ENCODE measurements around the gene CCDC57. TPM values are rescaled to one million over a fixed set of nuclear protein-coding genes. Genes with fewer than 3 reads are reported as not detected.
"Not testable (repeated sequence)": the region's sequence is repeated elsewhere in the genome, so short reads cannot be mapped to it uniquely, and the experiment has no call there.

CCDC57 gene
- polyA plus RNA-seq, 1 donor = 31.7 TPM

DNA sequence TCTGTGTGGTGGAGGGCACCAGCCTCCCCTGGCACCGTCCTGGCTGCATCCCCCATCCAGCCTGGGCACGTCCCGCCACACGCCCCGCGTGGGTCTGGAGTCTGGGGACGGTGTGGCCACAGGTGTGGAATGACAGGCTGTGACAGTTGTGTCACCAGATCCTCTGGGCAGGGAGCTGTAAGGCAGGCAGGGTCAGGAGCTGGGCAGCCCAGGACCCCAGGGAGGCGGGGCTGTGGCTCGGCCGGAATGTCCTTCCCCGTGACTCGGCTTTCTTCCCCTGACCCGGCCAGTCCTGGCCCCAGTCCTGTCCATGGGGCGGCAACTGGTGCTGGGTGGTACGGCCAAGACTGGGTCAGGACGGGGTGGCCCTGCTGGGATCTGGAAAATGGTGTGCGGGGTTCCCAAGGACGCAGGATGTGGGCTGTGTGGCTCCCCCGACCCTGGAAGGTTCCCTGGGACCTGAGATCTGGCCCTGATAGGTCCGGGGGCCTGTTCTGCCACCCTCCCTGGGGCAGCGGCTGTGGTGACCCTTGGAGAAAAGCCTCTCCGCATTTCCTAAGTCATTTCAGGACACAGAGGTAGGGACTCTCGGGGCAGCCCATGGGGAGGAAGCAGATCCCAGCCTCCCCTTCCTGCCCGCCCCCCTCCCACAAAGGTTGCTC, 12.9 kb upstream of the CCDC57 start:
- DNase-seq (ENCODE audit: low read depth) = no peak

DNA sequence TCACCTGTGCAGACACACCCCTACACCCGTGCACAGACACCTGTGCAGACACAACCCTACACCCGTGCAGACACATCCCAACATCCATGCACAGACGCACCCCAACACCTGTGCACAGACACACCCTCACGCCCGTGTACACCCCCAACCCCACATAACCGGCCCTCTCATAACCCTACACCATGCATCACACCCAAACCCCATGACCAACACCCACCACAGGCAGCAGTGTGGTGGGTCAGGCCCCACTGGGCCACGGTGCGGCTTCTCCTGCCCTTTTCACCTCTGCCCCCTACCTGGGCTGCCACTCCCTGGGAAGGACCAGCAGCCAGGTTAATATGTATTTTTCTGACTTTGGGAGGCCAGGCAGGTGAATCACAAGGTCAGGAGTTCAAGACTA, 12.0 kb upstream of the CCDC57 start:
- no peak for DNase-seq (ENCODE audit: low read depth)

DNA sequence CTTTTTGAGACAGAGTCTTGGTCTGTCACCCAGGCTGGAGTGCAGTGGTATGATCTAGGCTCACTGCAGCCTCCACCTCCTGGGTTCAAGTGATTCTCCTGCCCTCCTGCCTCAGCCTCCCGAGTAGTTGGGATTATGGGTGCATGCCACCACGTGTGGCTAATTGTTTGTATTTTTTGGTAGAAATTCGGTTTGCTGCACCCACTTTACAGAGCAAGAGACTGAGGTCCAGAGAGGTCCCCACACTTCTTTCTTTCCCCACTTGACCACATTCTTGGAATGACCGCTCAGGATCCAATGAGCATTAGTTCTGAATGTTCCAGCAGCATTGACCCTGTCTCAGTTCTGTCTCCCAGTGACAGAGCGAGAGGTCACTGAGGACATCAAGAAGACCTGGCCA, 10.9 kb upstream of the CCDC57 start:
- no peak for DNase-seq (ENCODE audit: low read depth)

DNA sequence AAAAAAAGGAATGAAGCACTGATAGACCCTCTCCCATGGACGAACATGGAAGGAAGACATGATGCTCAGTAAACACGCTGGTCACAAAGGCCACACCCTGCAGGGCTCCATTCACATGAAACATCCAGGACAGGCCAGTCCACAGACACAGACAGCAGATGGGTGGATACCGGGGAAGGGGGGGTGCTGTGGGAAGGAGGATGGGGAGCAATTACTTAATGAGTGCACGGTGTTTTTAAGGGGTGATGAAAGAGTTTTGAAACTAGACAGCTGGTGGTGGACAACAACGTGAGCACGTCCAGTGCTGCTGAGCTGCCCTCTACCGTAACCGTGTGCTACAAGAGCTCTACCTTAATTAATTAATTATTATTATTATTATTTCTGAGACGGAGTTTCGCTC, 10.2 kb upstream of the CCDC57 start:
- no peak for DNase-seq (ENCODE audit: low read depth)

DNA sequence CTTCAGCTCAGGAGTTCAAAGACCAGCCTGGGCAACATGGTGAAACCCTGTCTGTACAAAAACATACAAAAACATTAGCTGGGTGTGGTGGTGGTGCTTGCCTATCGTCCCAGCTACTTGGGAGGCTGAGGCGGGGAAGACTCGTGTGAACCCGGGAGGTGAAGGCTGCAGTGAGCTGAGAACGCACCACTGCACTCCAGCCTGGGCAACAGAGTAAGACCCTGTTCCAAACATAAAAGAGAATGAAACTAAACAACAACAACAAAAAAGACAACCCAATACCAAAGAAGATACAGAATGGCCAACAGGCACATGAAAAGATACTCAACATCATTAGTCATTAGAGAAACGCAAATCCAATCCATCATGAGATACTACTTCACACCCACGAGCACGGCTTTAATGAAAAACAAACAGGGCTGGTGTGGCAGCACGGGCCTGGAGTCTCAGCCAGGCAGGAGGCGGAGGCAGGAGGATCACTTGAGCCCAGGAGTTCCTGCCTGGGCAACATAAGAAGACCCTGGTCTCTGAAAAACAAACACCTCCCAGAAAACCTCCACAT, 8.8 kb upstream of the CCDC57 start:
- no peak for DNase-seq (ENCODE audit: low read depth)

DNA sequence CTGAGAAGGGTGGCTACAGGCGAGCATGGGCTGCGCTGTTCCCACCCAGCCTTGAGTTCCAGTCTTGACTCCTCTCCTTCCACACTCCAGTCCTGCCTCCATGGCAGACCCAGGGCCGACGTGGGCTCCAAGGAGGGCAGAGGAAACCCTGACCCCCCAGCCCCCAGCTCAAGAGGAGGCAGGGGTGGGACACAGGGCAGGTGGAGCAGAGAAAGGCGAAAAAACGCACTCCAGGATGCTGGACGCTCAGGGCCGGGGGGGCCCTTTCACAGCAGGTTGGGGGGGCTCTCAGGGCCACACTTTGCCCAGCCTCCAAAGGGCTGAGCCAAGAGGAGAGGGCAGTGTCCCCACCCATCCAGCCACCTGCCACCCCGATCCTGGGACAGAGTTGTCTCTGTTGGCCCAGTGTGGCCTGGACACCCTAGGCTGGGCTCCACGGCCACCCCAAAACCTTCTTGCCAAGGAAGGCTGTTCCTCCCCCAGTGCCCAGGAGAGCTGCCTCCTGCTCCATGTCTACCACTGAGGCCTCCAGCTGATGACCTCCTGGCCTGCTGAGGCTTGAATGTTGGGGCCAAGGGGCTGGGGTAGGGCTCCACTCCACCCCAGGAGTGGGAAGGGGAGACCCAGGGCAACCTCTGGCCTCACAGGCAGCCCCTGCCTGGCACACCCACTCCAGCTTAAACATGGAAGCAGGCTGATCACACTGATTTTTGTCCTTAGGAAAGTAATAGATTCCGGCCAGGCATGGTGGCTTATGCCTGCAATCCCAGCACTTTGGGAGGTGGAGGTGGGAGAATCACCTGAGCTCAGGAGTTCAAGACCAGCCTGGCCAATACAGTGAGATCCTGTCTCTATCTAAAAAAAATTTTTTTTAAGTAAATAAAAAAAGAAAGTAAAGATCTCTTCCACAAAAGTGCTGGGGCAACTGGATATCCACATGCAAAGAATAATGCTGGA, 7.4 kb upstream of the CCDC57 start:
- no peak for DNase-seq (ENCODE audit: low read depth)

DNA sequence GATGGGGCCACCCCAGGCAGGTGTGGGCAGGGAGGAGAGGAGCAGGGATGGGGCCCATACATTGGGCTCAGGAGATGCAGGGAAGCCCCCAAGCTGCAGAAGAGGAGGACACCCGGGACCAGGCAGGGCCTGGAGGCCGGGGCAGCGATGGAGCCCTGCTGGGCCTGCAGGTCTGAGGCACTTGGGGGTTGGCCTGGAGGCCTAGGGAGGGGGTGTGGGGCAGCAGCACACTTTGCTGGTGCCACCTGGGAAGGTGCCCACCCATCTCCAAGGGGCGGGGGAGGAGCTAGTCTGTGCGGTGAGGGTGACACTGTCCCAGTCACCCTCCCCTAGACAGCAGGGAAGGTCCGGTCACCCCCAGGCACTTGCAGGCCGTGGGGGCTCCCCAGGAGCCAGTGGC, 6.4 kb upstream of the CCDC57 start:
- DNase-seq (ENCODE audit: low read depth) = no peak

DNA sequence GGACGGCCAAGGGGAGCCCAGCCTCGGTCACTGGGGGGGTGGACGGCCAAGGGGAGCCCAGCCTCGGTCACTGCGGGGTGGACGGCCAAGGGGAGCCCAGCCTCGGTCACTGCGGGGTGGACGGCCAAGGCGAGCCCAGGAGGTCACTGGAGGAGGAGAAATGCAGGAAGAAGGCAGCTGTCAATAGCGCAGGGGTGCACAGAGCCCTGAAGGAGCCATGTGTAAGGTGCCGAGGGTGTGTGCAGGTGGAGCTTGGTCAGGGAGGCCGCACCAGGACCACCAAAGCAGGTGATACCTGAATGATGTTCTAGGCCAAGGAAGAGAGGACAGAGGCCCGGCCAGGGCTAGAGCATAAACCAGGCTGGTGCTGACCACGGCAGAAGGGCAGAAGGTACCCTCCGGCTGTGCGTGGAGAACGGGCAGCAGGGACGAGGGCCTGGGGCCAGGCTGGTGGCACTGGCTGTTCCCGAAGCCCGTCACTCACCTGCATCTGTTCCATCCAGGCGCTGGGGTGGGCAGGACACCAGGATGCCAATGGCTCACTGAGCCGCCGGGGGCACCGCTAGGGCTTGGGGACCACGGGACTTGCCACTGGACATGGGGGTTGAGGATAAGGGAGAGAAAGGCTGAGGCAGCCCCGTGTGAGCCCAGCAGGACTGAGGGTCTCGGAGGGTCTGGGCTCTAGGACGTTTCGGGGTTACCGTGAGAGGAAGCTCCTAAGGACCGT, 5.9 kb upstream of the CCDC57 start:
- no peak for DNase-seq (ENCODE audit: low read depth)

DNA sequence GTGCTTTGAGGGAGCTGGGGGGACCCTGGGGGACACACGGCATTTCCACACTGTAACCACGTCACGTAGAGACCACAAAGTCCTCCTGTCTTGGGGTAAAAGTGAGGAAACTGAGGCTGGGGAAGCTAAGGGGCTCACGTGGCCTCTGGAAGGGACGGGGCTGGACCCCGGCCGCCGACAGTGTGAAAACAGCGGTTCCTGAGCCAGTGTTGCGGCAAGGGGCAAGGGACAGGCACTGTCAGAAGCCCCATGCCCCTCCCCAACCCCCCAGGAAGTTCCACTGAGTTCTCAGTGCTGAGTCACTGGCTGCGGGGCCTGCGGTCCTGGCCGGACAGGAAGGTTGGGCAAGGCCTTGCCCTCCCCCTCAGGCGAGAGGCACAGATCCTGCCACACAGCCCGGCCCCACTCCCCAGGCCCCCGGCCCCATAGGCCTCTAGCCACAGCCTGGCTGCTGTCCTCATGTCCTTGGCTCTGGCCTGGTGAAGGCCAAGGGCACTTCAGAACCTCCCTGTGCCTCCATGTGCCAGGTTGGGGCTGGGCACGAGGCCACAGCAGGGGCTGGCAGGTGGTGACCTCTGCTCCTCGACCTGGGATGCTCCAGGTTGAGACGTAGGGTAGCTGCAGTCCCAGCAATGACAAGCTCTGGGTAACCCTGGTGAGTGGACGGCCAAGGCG, 5.0 kb upstream of the CCDC57 start:
- DNase-seq (ENCODE audit: low read depth) = no peak

DNA sequence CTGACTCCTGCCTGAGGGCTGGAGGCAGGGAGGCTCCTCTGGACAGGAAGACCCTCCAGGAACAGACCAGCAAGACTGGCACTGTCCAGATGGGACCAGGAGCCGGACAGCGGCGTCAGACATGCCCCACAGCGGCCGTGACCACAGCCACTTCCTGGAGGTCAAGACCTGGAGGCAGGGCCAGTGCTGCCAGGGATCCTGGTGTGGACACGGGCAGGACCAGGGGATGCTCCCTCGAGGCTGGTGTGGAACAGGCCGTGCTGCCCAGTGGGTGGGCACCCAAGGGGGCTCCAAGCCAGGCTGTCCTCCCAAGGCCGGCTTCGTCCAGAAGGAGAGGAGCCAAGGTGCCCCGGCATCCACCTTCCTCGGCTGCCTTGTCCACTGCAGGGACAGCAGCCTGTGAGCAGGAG, 4.5 kb upstream of the CCDC57 start:
- DNase-seq (ENCODE audit: low read depth) = no peak

DNA sequence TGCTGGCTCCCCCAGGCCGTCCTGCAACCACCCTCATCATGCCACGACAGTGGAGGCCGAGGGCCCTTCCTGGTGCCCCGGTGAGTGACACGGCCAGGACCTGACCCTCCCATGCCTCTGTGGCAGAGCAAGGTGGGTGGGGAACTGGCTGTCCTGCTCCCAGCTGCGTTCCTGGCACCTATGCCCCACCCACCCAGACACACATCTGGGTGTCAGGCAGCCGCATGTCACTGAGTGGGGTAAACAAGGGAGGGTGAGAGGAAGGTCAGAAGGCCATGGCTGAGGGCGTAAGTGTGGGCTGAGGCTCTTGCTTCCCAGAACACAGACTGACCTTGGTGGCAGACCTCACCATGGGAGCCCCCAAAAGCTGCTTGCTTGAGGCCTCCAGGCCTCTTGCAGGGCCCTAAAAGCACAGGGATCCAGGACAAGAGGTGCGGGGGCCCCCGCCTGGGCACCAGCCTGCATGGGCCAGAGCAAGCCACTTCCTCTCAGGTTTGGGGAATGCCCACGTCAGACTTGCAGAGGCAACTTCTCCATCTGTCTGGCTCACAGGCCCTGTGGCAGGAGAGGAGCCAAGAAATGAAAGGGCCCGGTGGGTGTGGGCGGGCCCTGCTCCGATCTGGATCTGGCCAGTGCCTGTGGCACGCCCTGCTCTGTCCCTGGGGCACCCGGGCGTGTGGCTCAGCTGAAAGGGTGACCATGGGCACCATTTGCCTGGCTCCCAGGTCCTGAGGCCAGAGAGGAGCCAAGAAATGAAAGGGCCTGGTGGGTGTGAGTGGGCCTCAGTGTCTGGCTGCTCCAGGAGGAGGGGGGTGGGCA, 3.9 kb upstream of the CCDC57 start:
- no peak for DNase-seq (ENCODE audit: low read depth)

DNA sequence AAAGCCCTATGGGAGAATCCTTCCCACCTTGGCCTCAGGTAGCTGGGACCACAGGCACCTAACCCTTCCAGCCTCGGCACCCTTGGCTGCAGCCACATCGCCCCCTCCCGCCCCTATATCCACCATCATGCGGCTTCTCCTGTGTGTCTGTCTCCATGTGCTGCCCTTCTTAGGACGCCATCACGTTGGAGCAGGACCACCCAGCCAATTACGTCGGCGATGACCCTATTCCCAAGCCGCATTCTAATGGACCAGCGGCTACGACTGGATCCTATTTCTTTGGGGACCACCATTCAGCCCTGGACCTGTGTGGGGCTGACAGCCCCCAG, 3.3 kb upstream of the CCDC57 start:
- DNase-seq (ENCODE audit: low read depth) = no peak

DNA sequence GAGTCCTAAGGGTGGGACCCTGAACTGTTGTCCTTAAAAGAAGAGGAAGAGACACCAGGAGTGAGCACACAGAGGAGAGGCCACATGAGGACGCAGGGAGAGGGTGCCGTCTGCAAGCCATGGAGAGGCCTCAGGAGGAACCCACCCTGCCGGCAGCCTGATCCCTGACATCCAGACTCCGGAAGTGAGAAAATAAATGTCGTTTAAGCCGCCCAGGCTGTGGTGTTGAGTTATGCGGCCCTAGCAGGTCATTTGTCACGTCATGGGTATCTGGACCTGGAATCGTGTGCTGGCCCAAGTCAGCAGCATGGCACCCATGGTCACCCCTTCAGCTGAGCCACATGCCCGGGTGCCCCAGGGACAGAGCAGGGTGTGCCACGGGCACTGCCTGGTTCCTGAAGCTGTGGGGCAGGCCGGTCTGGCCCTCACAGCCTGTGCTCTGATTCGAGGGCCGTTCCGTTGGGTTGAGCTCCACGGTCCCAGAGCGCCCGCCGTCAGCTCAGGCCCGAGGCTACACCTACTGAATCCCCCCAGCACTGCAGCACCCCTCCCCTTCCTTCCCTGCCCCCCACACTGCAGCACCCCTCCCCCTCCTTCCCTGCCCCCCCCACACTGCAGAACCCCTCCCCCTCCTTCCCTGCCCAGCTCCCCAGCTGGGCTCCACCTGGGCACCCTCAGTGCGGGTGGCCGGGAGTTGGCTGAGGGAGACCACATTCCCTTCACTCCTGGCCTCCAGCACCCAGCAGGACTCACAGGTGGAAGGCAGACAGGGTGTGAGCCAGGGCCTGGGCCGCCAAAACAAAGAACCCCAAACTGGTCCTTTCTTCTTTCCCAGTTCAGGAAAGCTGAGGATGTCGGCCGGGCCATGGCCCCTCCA, 2.7 kb upstream of the CCDC57 start:
- no peak for DNase-seq (ENCODE audit: low read depth)

DNA sequence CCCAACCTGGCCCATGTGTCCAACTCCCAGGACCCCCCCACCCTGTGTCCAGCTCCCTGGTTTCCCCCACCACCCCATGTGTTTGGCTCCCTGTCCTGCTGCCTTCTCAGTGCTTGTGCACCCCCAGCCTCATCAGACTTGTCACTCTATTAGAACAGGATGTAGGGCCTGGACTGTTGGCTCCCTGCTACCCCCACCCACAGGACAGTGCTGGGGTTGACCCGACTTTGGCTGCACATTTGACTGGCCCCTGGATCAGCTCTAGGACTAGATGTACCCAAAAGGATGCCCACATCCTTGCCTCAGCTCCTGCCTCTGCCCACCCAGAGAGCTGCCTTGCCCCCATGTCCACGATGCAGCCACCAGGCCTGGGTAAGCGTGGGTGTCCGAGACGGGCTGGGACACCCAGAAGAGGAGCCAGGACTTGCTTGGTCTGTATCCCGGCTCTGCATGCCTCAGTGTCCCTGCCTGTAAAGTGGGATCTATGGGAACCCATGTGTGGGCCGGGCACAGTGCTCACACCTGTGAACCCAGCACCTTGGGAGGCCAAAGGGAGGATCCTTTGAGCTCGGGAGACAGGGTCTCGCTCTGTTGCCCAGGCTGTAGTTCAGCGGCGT, 1.5 kb upstream of the CCDC57 start:
- DNase-seq (ENCODE audit: low read depth) = no peak

DNA sequence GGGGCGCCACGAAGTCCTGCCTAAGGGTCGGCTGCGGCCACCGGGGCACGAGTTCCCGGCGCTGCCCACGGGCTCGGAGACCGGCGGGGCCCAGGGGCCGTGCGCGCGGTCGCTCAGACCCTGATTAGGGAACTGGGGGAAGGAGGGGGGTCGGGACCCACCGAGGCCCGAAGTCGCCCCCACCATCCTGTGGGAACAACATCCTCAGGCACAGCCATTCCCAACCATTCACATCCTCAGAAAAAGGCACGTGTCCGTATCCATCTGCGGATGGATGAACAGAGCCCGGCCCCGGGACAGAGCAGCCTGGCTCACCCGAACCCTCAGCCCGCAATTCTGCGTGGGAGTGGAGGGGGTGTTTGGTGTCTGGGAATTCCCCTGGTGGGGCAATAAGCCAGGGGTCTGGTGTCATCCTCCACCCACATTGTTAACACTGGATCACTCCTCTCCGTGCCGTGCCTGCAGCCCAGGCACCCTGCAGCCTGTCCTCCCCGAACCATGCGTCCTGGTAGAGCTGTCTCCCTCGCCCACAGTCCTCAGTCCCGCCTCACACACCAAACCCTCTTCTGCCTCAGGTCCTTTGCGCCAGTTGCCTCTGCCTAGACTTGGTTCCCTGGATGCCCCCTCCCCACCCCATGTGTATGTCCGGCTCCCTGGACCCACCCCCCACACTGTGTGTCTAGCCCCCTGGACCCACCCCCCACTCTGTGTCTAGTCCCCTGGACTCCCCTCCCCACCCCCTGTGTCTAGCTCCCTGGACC, 789 bp upstream of the CCDC57 start:
- no peak for DNase-seq (ENCODE audit: low read depth)

DNA sequence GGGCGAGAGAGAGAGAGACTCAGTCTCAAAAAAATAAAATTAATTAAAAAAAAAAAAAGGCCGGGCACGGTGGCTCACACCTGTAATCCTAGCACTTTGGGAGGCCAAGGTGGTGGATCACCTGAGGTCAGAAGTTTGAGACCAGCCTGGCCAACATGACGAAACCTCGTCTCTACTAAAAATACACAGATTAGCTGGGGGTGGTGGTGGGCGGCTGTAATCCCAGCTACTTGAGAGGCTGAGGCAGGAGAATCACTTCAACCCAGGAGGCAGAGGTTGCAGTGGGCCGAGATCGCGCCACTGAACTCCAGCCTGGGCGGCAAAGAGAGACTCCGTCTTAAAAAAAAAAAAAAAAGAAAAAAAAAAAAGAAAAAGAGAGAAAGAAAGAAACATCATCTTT, 2.0 kb downstream of the CCDC57 start:
- DNase-seq (ENCODE audit: low read depth) = not testable (repeated sequence)

DNA sequence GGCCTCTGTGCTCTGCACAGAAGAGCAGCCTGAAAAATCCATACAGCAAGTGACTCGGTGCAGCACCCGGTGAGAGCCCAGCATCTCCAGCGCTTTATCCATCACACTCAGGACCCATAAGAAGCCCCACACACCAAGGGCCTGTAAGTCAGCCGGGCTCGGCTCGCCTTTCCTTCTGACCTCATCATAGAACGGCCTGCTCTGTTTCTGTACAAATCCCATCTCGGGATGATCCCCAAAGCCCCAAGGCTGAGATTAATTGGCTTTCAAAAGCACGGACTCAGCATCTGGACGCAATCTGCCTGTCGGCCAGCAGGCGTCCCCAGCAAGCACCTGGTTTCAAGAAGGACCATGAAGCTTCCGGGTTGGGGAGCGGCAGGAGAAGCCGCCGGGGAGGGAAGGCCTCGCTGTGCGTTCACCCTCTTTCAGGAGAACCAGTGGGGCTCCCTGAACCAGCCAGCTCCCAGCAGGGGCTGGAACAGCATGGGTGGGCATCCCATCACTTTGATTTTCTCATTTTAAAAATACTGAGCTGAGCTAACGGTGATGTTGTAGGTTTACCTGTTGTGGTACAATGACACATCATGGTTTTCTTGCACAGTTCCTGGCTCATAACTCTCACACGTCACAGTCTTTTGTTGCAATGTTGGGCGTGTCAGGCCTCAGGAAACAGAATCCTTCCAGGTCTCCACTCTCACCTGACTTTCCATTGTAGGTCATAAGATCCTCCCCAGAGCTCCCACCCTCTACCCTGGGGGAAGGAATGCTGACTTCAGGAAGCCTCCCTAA, 6.7 kb downstream of the CCDC57 start:
- peak; percentile 81 for DNase-seq (ENCODE audit: low read depth)

Measured in forelimb muscle (tissue), 1 donor.